WTC11 (cell line): ENCODE results near the gene LIN28B. TPM values are rescaled to one million over a fixed set of nuclear protein-coding genes. Genes with fewer than 3 reads are reported as not detected.

Experiments used
- ATAC-seq: fragments of 200-7000 bp; cut with Tn5 transposase; 2 replicates; pipeline ENCODE4 v1.10.0; 2021; ENCODE audit warnings: mild to moderate bottlenecking, moderate library complexity
- CTCF ChIA-PET: fragments of 300-600 bp; sonication (Branson Sonifier 250); formaldehyde crosslinking; loops from one replicate; lab custom pipeline; 2021; ENCODE audit warnings: antibody characterized with exemption; lab: Charles Lee
- POLR2A ChIA-PET: fragments of 350-600 bp; sonication (Branson Sonifier 250); formaldehyde crosslinking; loops from one replicate; lab custom pipeline; 2021; ENCODE audit warnings: antibody characterized with exemption; lab: Charles Lee
- DNase-seq: peaks from one replicate; pipeline ENCODE4 v3.0.0; 2021; ENCODE audit warnings: low spot score
- H3K27ac Mint-ChIP-seq: 2 replicates; pipeline ENCODE4 v1.8.0; 2021; ENCODE audit warnings: mixed read lengths
- H3K27me3 Mint-ChIP-seq: 2 replicates; pipeline ENCODE4 v1.8.0; 2021; ENCODE audit warnings: low read depth, mild to moderate bottlenecking, moderate library complexity, mixed read lengths
- H3K36me3 Mint-ChIP-seq: 2 replicates; pipeline ENCODE4 v1.8.0; 2021; ENCODE audit warnings: mixed read lengths
- H3K4me1 Mint-ChIP-seq: 2 replicates; pipeline ENCODE4 v1.8.0; 2022; ENCODE audit warnings: mixed read lengths
- H3K4me3 Mint-ChIP-seq: 2 replicates; pipeline ENCODE4 v1.8.0; 2021; ENCODE audit warnings: mild to moderate bottlenecking, moderate library complexity, mixed read lengths
- H3K9me3 Mint-ChIP-seq: 2 replicates; pipeline ENCODE4 v1.8.0; 2021; ENCODE audit warnings: mixed read lengths
- ARID4B ChIP-seq: sonication (generic); formaldehyde crosslinking; IDR thresholded peaks from 2 replicates; pipeline ENCODE4 v1.8.0; 2023; ENCODE audit warnings: missing genetic modification reagents, mild to moderate bottlenecking, borderline replicate concordance
- E2F4 ChIP-seq: sonication (generic); formaldehyde crosslinking; IDR thresholded peaks from 2 replicates; pipeline ENCODE4 v1.8.1; 2022; ENCODE audit warnings: low read depth, mild to moderate bottlenecking, moderate library complexity, missing genetic modification reagents, borderline replicate concordance
- FOXJ3 ChIP-seq: sonication (generic); formaldehyde crosslinking; IDR thresholded peaks from 2 replicates; pipeline ENCODE4 v1.9.0; 2021; ENCODE audit warnings: missing genetic modification reagents, mild to moderate bottlenecking, borderline replicate concordance
- GTF2I ChIP-seq: fragments of 250-450 bp; sonication (Bioruptor Pico); conservative IDR thresholded peaks from 2 replicates; pipeline ENCODE4 v1.4.0; 2021; ENCODE audit warnings: mild to moderate bottlenecking
- JAZF1 ChIP-seq: fragments of 250-450 bp; sonication (Bioruptor Pico); IDR thresholded peaks from 2 replicates; pipeline ENCODE4 v1.9.0; 2021; ENCODE audit warnings: moderate library complexity, mild to moderate bottlenecking, inconsistent platforms
- MYBL2 ChIP-seq: sonication (generic); formaldehyde crosslinking; IDR thresholded peaks from 2 replicates; pipeline ENCODE4 v1.8.1; 2023; ENCODE audit warnings: mild to moderate bottlenecking, moderate library complexity, missing genetic modification reagents
- NFATC4 ChIP-seq: fragments of 250-450 bp; sonication (Bioruptor Pico); IDR thresholded peaks from 2 replicates; pipeline ENCODE4 v1.9.0; 2021; ENCODE audit warnings: mild to moderate bottlenecking
- NFE2L1 ChIP-seq: sonication (generic); formaldehyde crosslinking; IDR thresholded peaks from 2 replicates; pipeline ENCODE4 v1.8.1; 2023; ENCODE audit warnings: missing genetic modification reagents
- NR3C1 ChIP-seq: sonication (generic); formaldehyde crosslinking; conservative IDR thresholded peaks from 2 replicates; pipeline ENCODE4 v1.8.1; 2023; ENCODE audit warnings: low read depth, mild to moderate bottlenecking, missing genetic modification reagents
- SP1 ChIP-seq: sonication (generic); formaldehyde crosslinking; conservative IDR thresholded peaks from 2 replicates; pipeline ENCODE4 v1.8.1; 2022; ENCODE audit warnings: missing genetic modification reagents
- STAT6 ChIP-seq: sonication (generic); formaldehyde crosslinking; conservative IDR thresholded peaks from 2 replicates; pipeline ENCODE4 v1.8.1; 2023; ENCODE audit warnings: mild to moderate bottlenecking, low read depth, missing genetic modification reagents, moderate library complexity
- TCF7 ChIP-seq: sonication (generic); formaldehyde crosslinking; IDR thresholded peaks from 2 replicates; pipeline ENCODE4 v1.8.0; 2022; ENCODE audit warnings: mild to moderate bottlenecking, low read depth, missing genetic modification reagents, moderate library complexity
- ZNF263 ChIP-seq: sonication (generic); formaldehyde crosslinking; IDR thresholded peaks from 2 replicates; pipeline ENCODE4 v1.8.1; 2022; ENCODE audit warnings: low read depth, mild to moderate bottlenecking, moderate library complexity, missing genetic modification reagents
- ZNF423 ChIP-seq: fragments of 250-450 bp; sonication (Bioruptor Pico); IDR thresholded peaks from 2 replicates; pipeline ENCODE4 v2.1.2; 2022; ENCODE audit warnings: mild to moderate bottlenecking, moderate library complexity
- ZNF425 ChIP-seq: fragments of 250-450 bp; sonication (Bioruptor Pico); conservative IDR thresholded peaks from 2 replicates; pipeline ENCODE4 v1.9.0; 2021; ENCODE audit warnings: mild to moderate bottlenecking
- ZNF532 ChIP-seq: fragments of 250-450 bp; sonication (Bioruptor Pico); IDR thresholded peaks from 2 replicates; pipeline ENCODE4 v1.9.0; 2021; ENCODE audit warnings: mild to moderate bottlenecking, borderline replicate concordance
- ZSCAN18 ChIP-seq: fragments of 250-450 bp; sonication (Bioruptor Pico); IDR thresholded peaks from 2 replicates; pipeline ENCODE4 v2.1.2; 2022; ENCODE audit warnings: mild to moderate bottlenecking, moderate library complexity
- total RNA-seq: library from RNA; stranded (reverse); gene quantifications from 3 replicates; pipeline ENCODE4 v1.2.3, GENCODE V29; 2021

Gene LIN28B
- total RNA-seq, 1 experiment from 2014 or later: 73.4 TPM

- TF ChIP-seq STAT6 (CRISPR knock-in tag) (no peak), MYBL2 (no peak), ZSCAN18 (CRISPR knock-in tag) (no peak)
Observed at GRCh38 chr6:105097288-105097687, 140.4 kb downstream of the LIN28B start (continued).

GRCh38 chr6:105099371-105099770 lies 142.5 kb downstream of the LIN28B start:
- ATAC-seq: no peak
- CTCF ChIA-PET: interaction anchor here (0.6 kb wide), 1 partner anchor 204 kb away, joined by 4 read pairs; no protein-coding TSS in a partner anchor
- H3K9me3 Mint-ChIP-seq: no peaks in the 10 kb centered on the region
- no peak overlapping the region for H3K27ac Mint-ChIP-seq
- no peak for DNase-seq
- H3K4me1 Mint-ChIP-seq: no peaks in the 10 kb centered on the region
- POLR2A ChIA-PET: no interaction called here
- no peaks in the 10 kb centered on the region for H3K27me3 Mint-ChIP-seq
- no peaks in the 10 kb centered on the region for H3K36me3 Mint-ChIP-seq
- H3K4me3 Mint-ChIP-seq: no peak overlapping the region
- no peak for TF ChIP-seq TCF7 (CRISPR knock-in tag)
- no peak for TF ChIP-seq NFATC4
- TF ChIP-seq FOXJ3 (CRISPR knock-in tag): no peak
- TF ChIP-seq GTF2I: no peak
- no peak for TF ChIP-seq E2F4
- TF ChIP-seq ZNF532: no peak
- TF ChIP-seq ZNF425 (CRISPR knock-in tag): no peak
- TF ChIP-seq SP1: no peak
- TF ChIP-seq ARID4B (CRISPR knock-in tag): no peak
- no peak for TF ChIP-seq ZNF263 (CRISPR knock-in tag)
- no peak for TF ChIP-seq NR3C1 (CRISPR knock-in tag)
- no peak for TF ChIP-seq ZNF423 (CRISPR knock-in tag)
- TF ChIP-seq ZSCAN18 (CRISPR knock-in tag): no peak
- TF ChIP-seq NFE2L1 (CRISPR knock-in tag): no peak
- TF ChIP-seq JAZF1 (CRISPR knock-in tag): no peak
